Large intestine (tissue), 3 donors: Measurements from ENCODE around the gene CLEC2L. TPM values are rescaled to one million over a fixed set of nuclear protein-coding genes. Genes with fewer than 3 reads are reported as not detected.

ENCODE experiments used
- DNase-seq, 2 donors: peaks; one replicate each; pipeline versions ENCODE4 v3.0.0 to v3.0.0-alpha.2; 2013
- H3K27ac ChIP-seq: one replicate; pipeline ENCODE4 v1.5.1; 2013; ENCODE audit warnings: low read length
- H3K27me3 ChIP-seq: 2 replicates; pipeline ENCODE4 v1.6.1; 2013; ENCODE audit warnings: low read length; ENCODE audit not compliant: control insufficient read depth, insufficient read depth
- H3K36me3 ChIP-seq: 2 replicates; pipeline ENCODE4 v1.6.1; 2013; ENCODE audit warnings: low read length; ENCODE audit not compliant: control insufficient read depth, insufficient read depth
- H3K4me1 ChIP-seq: one replicate; pipeline ENCODE4 v1.6.1; 2013; ENCODE audit warnings: low read length; ENCODE audit not compliant: control insufficient read depth, insufficient read depth
- H3K4me3 ChIP-seq: one replicate; pipeline ENCODE4 v1.5.1; 2013; ENCODE audit warnings: low read length
- H3K9me3 ChIP-seq: one replicate; pipeline ENCODE4 v1.6.1; 2013; ENCODE audit warnings: mild to moderate bottlenecking, low read depth, low read length, moderate library complexity; ENCODE audit not compliant: control insufficient read depth
- WGBS: methylation state at CpG from one replicate; pipeline ENCODE4 v1.1.5; 2013; ENCODE audit warnings: low lambda C conversion rate; ENCODE audit not compliant: insufficient coverage; 5-methylcytosine and 5-hydroxymethylcytosine counted together
- polyA plus RNA-seq: library from polyadenylated mRNA; unstranded; fragments of 120-200 nt; gene quantifications from one replicate; pipeline ENCODE4 v1.2.1, GENCODE V29; 2013

The CLEC2L gene
- polyA plus RNA-seq, 1 donor, result 1.5 TPM

- H3K4me3 ChIP-seq, result no peak overlapping the region
- H3K27me3 ChIP-seq, result peaks cover 53% of the 10 kb centered on the region
- no CpG with 5 or more reads among the region's 1 CpG for WGBS
Measured at GRCh38 chr7:139521439-139521838, 2.0 kb upstream of the CLEC2L start.

GRCh38 chr7:139522830-139523198, 671 bp upstream of the CLEC2L start:
- WGBS, result no CpG with 5 or more reads among the region's 11 CpGs
- H3K4me1 ChIP-seq, result no peaks in the 10 kb centered on the region
- no peak for DNase-seq
- no peaks in the 10 kb centered on the region for H3K9me3 ChIP-seq
- peaks cover 60% of the 10 kb centered on the region for H3K27me3 ChIP-seq
- no peaks in the 10 kb centered on the region for H3K36me3 ChIP-seq
- H3K4me3 ChIP-seq, result no peak overlapping the region
- H3K27ac ChIP-seq, result no peak overlapping the region

More at GRCh38 chr7:139521439-139521838, 2.0 kb upstream of the CLEC2L start:
- H3K27ac ChIP-seq, result no peak overlapping the region
- no peaks in the 10 kb centered on the region for H3K36me3 ChIP-seq
- H3K4me1 ChIP-seq, result no peaks in the 10 kb centered on the region
- no peak for DNase-seq
- H3K9me3 ChIP-seq, result no peaks in the 10 kb centered on the region

GRCh38 chr7:139523968-139524815, 707 bp downstream of the CLEC2L start:
- peaks cover 53% of the 10 kb centered on the region for H3K27me3 ChIP-seq
- H3K4me1 ChIP-seq, result no peaks in the 10 kb centered on the region
- H3K9me3 ChIP-seq, result no peaks in the 10 kb centered on the region
- no peak for DNase-seq
- WGBS, result no CpG with 5 or more reads among the region's 70 CpGs
- H3K27ac ChIP-seq, result no peak overlapping the region
- no peak overlapping the region for H3K4me3 ChIP-seq
- no peaks in the 10 kb centered on the region for H3K36me3 ChIP-seq

GRCh38 chr7:139525239-139525638, 1.8 kb downstream of the CLEC2L start:
- no CpG with 5 or more reads among the region's 10 CpGs for WGBS
- Histone ChIP-seq H3K36me3 (no peaks in the 10 kb centered on the region), H3K27me3 (peaks cover 53% of the 10 kb centered on the region), H3K4me1 (no peaks in the 10 kb centered on the region), H3K27ac (no peak overlapping the region), H3K4me3 (no peak overlapping the region), H3K9me3 (no peaks in the 10 kb centered on the region)
- no peak for DNase-seq

GRCh38 chr7:139525750-139526149, 2.3 kb downstream of the CLEC2L start:
- Histone ChIP-seq H3K4me1 (no peaks in the 10 kb centered on the region), H3K27me3 (peaks cover 53% of the 10 kb centered on the region), H3K9me3 (no peaks in the 10 kb centered on the region), H3K27ac (no peak overlapping the region), H3K4me3 (no peak overlapping the region), H3K36me3 (no peaks in the 10 kb centered on the region)
- DNase-seq, result no peak

GRCh38 chr7:139526578-139527544, 3.4 kb downstream of the CLEC2L start:
- no peaks in the 10 kb centered on the region for H3K9me3 ChIP-seq
- no peaks in the 10 kb centered on the region for H3K4me1 ChIP-seq
- DNase-seq, result no peak
- H3K36me3 ChIP-seq, result no peaks in the 10 kb centered on the region
- WGBS, result 100% methylated on average over 1 of the region's 8 CpGs
- H3K27me3 ChIP-seq, result peaks cover 44% of the 10 kb centered on the region
- no peak overlapping the region for H3K27ac ChIP-seq
- H3K4me3 ChIP-seq, result no peak overlapping the region

GRCh38 chr7:139531094-139531493, 7.6 kb downstream of the CLEC2L start:
- no peak overlapping the region for H3K4me3 ChIP-seq
- no peaks in the 10 kb centered on the region for H3K9me3 ChIP-seq
- peaks cover 12% of the 10 kb centered on the region for H3K27me3 ChIP-seq
- H3K4me1 ChIP-seq, result no peaks in the 10 kb centered on the region
- DNase-seq, result no peak
- 90% methylated on average over 1 of the region's 1 CpG for WGBS
- H3K27ac ChIP-seq, result no peak overlapping the region
- no peaks in the 10 kb centered on the region for H3K36me3 ChIP-seq

- no peak for DNase-seq
- Histone ChIP-seq H3K36me3 (no peaks in the 10 kb centered on the region), H3K9me3 (no peaks in the 10 kb centered on the region), H3K4me3 (no peak overlapping the region), H3K4me1 (no peaks in the 10 kb centered on the region), H3K27ac (no peak overlapping the region), H3K27me3 (peaks cover 4% of the 10 kb centered on the region)
- 90% methylated on average over 2 of the region's 6 CpGs for WGBS
Measured at GRCh38 chr7:139532636-139533155, 9.2 kb downstream of the CLEC2L start.

GRCh38 chr7:139534096-139534495, 10.6 kb downstream of the CLEC2L start:
- H3K36me3 ChIP-seq, result no peaks in the 10 kb centered on the region
- H3K4me3 ChIP-seq, result no peak overlapping the region
- no peaks in the 10 kb centered on the region for H3K4me1 ChIP-seq
- DNase-seq, result no peak
- peaks cover 4% of the 10 kb centered on the region for H3K27me3 ChIP-seq
- 90% methylated on average over 2 of the region's 9 CpGs for WGBS
- no peaks in the 10 kb centered on the region for H3K9me3 ChIP-seq
- no peak overlapping the region for H3K27ac ChIP-seq

GRCh38 chr7:139534966-139535651, 11.6 kb downstream of the CLEC2L start:
- Histone ChIP-seq H3K4me3 (no peak overlapping the region), H3K27me3 (peaks cover 4% of the 10 kb centered on the region), H3K27ac (no peak overlapping the region), H3K9me3 (no peaks in the 10 kb centered on the region), H3K36me3 (no peaks in the 10 kb centered on the region), H3K4me1 (no peaks in the 10 kb centered on the region)
- WGBS, result 96% methylated on average over 3 of the region's 7 CpGs
- DNase-seq, result no peak
